Panc1 (cell line): Measurements from ENCODE around the gene PCDHB11.
"Not testable (repeated sequence)": the region's sequence is repeated elsewhere in the genome, so short reads cannot be mapped to it uniquely, and the experiment has no call there.

Experiments
- POLR2AphosphoS5 ChIP-seq: IDR thresholded peaks from 2 replicates; pipeline ENCODE4 v1.6.1; 2012; ENCODE audit warnings: mild to moderate bottlenecking, low read depth, low read length, moderate library complexity
- SIN3A ChIP-seq: IDR thresholded peaks from 2 replicates; pipeline ENCODE4 v1.6.1; 2012; ENCODE audit warnings: low read depth, mild to moderate bottlenecking, low read length, moderate library complexity, borderline replicate concordance; ENCODE audit not compliant: insufficient read depth
- TCF7L2 ChIP-seq: IDR thresholded peaks from 2 replicates; pipeline ENCODE4 v1.6.1; 2011; ENCODE audit warnings: mild to moderate bottlenecking, low read depth, low read length, inconsistent platforms
- TF ChIP-seq, protein P1 (sequence below): fragments of 450-650 bp; IDR thresholded peaks from 2 replicates; pipeline ENCODE4 v1.5.1; 2017; ENCODE audit warnings: mild to moderate bottlenecking
- TF ChIP-seq, protein P2 (sequence below), 2 experiments: IDR thresholded peaks; 2 replicates each; pipeline ENCODE4 v1.6.1; 2011 to 2012; ENCODE audit warnings: low read depth in 2 of 2, control low read depth in 1 of 2, low read length in 1 of 2, mild to moderate bottlenecking in 1 of 2, moderate library complexity in 1 of 2; ENCODE audit not compliant: insufficient read depth in 1 of 2

DNA sequence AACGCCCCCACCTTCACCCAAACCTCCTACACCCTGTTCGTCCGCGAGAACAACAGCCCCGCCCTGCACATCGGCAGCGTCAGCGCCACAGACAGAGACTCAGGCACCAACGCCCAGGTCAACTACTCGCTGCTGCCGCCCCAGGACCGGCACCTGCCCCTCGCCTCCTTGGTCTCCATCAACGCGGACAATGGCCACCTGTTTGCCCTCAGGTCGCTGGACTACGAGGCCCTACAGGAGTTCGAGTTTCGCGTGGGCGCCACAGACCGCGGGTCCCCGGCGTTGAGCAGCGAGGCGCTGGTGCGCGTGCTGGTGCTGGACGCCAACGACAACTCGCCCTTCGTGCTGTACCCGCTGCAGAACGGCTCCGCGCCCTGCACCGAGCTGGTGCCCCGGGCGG is 25.4 kb downstream of the PCDHB11 start:
- not testable (repeated sequence) for TF ChIP-seq POLR2AphosphoS5, SIN3A, TCF7L2
- TF ChIP-seq, protein P1, sequence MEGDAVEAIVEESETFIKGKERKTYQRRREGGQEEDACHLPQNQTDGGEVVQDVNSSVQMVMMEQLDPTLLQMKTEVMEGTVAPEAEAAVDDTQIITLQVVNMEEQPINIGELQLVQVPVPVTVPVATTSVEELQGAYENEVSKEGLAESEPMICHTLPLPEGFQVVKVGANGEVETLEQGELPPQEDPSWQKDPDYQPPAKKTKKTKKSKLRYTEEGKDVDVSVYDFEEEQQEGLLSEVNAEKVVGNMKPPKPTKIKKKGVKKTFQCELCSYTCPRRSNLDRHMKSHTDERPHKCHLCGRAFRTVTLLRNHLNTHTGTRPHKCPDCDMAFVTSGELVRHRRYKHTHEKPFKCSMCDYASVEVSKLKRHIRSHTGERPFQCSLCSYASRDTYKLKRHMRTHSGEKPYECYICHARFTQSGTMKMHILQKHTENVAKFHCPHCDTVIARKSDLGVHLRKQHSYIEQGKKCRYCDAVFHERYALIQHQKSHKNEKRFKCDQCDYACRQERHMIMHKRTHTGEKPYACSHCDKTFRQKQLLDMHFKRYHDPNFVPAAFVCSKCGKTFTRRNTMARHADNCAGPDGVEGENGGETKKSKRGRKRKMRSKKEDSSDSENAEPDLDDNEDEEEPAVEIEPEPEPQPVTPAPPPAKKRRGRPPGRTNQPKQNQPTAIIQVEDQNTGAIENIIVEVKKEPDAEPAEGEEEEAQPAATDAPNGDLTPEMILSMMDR = not testable (repeated sequence)
- TF ChIP-seq, protein P2, sequence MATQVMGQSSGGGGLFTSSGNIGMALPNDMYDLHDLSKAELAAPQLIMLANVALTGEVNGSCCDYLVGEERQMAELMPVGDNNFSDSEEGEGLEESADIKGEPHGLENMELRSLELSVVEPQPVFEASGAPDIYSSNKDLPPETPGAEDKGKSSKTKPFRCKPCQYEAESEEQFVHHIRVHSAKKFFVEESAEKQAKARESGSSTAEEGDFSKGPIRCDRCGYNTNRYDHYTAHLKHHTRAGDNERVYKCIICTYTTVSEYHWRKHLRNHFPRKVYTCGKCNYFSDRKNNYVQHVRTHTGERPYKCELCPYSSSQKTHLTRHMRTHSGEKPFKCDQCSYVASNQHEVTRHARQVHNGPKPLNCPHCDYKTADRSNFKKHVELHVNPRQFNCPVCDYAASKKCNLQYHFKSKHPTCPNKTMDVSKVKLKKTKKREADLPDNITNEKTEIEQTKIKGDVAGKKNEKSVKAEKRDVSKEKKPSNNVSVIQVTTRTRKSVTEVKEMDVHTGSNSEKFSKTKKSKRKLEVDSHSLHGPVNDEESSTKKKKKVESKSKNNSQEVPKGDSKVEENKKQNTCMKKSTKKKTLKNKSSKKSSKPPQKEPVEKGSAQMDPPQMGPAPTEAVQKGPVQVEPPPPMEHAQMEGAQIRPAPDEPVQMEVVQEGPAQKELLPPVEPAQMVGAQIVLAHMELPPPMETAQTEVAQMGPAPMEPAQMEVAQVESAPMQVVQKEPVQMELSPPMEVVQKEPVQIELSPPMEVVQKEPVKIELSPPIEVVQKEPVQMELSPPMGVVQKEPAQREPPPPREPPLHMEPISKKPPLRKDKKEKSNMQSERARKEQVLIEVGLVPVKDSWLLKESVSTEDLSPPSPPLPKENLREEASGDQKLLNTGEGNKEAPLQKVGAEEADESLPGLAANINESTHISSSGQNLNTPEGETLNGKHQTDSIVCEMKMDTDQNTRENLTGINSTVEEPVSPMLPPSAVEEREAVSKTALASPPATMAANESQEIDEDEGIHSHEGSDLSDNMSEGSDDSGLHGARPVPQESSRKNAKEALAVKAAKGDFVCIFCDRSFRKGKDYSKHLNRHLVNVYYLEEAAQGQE (IDR thresholded peaks at IDR 0.05; ENCODE audit: insufficient read depth in 1 of 2, low read depth in 2 of 2, low read length in 1 of 2) = not testable (repeated sequence)
